Activated T-helper 1 cell treated with anti-CD3 and anti-CD28 coated beads, Interleukin-12 subunit alpha, Interleukin-12 subunit beta, Interleukin-2, Interleukin-4 antibody, amounts not matched to agents 30 ng/mL and 10 ng/mL and 1 ng/mL, durations not matched to agents 14 hours and 24 hours and 36 hours (primary cell): ENCODE data around the gene NKX3-2. TPM values are rescaled to one million over a fixed set of nuclear protein-coding genes. Genes with fewer than 3 reads are reported as not detected.

Experiments
- DNase-seq: peaks from one replicate; pipeline ENCODE4 v3.0.0; 2021; ENCODE audit warnings: low spot score
- H3K27ac Mint-ChIP-seq: one replicate; pipeline ENCODE4 v1.8.0; 2021; ENCODE audit warnings: mild to moderate bottlenecking, mixed read lengths
- H3K27me3 Mint-ChIP-seq: one replicate; pipeline ENCODE4 v1.8.0; 2022; ENCODE audit warnings: mild to moderate bottlenecking, moderate library complexity, mixed read lengths; ENCODE audit not compliant: insufficient read depth
- H3K36me3 Mint-ChIP-seq: one replicate; pipeline ENCODE4 v1.8.0; 2021; ENCODE audit warnings: low read depth, mixed read lengths
- H3K4me1 Mint-ChIP-seq: one replicate; pipeline ENCODE4 v1.8.0; 2021; ENCODE audit warnings: low read depth, mixed read lengths
- H3K4me3 Mint-ChIP-seq: one replicate; pipeline ENCODE4 v1.8.0; 2021; ENCODE audit warnings: mild to moderate bottlenecking, moderate library complexity, mixed read lengths
- H3K9me3 Mint-ChIP-seq: one replicate; pipeline ENCODE4 v1.8.0; 2021; ENCODE audit warnings: mixed read lengths
- intact Hi-C: fragments of 100-400 bp; cut with micrococcal nuclease; formaldehyde crosslinking; loops from one replicate; pipeline ENCODE4 v1.15.1; 2024
- total RNA-seq: library from RNA; stranded (reverse); gene quantifications from 2 replicates; pipeline ENCODE4 v1.2.3, GENCODE V29; 2022

The NKX3-2 gene
- total RNA-seq, 1 donor from 2014 or later, result not detected

DNA sequence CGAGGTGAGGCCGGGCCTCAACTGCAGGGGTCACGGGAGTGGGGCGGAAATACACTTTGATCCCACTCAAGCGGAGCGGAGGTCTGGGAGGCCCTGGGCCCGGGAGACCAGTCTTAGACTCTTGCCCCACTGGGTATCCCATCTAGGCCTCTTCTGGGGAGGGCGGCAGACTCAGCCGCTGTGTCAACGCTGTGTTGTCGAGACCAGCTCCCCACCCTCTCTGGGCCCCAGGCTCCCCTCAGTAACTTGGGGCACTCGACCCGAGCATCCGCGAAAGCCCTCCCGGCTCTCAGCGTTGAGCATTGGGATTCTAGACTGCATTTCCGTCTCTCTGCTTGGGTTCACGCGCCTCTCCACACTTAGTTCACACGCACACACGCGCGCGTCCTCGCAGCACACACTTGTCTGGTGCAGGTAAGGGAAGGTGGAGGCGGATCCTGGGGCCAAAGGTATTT lies 1.7 kb downstream of the NKX3-2 start:
- peaks cover 73% of the 10 kb centered on the region for H3K27me3 Mint-ChIP-seq
- H3K4me3 Mint-ChIP-seq, result no peak overlapping the region
- H3K9me3 Mint-ChIP-seq, result no peaks in the 10 kb centered on the region
- H3K4me1 Mint-ChIP-seq, result peaks cover 26% of the 10 kb centered on the region
- DNase-seq, result no peak
- intact Hi-C loops, result loop anchor here (10.0 kb wide), 1 partner anchor 428 kb away; no protein-coding TSS in a partner anchor
- peak overlapping the region; percentile 63 for H3K27ac Mint-ChIP-seq
- H3K36me3 Mint-ChIP-seq, result peaks cover 2% of the 10 kb centered on the region

- Mint-ChIP-seq H3K9me3 (no peaks in the 10 kb centered on the region), H3K27me3 (peaks cover 75% of the 10 kb centered on the region), H3K27ac (peak overlapping the region; percentile 65), H3K4me1 (peaks cover 24% of the 10 kb centered on the region), H3K36me3 (peaks cover 2% of the 10 kb centered on the region), H3K4me3 (no peak overlapping the region)
- intact Hi-C loops, result loop anchor here (10.0 kb wide), 1 partner anchor 427 kb away; no protein-coding TSS in a partner anchor
- DNase-seq, result no peak
These were observed 2.4 kb downstream of the NKX3-2 start for GRCh38 chr4:13541720-13542576.

DNA sequence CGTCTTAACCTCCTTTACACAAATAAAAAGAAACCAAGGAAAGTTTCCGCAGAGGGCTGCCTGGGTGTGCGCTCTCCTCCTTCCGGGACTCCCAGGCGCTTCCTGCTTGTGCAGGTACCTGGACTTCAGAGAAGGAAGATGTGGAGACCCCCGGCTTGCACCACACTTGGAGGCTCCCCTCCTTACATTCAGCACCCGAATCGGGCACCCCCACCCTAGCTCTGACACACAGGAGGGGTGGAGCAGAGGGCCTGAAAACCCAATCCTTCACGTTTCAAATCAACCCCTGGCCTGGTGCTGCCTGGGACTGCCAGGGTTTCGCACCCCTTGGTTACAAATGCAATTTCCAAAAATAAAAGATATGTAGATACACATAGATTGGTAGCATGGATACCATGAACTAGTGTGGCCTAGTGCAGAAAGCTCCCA lies 3.1 kb downstream of the NKX3-2 start:
- H3K36me3 Mint-ChIP-seq, result peaks cover 2% of the 10 kb centered on the region
- no peak for DNase-seq
- intact Hi-C loops, result loop anchor here (10.0 kb wide), 1 partner anchor 426 kb away; no protein-coding TSS in a partner anchor
- no peaks in the 10 kb centered on the region for H3K9me3 Mint-ChIP-seq
- peaks cover 17% of the 10 kb centered on the region for H3K4me1 Mint-ChIP-seq
- H3K27me3 Mint-ChIP-seq, result peaks cover 75% of the 10 kb centered on the region
- H3K4me3 Mint-ChIP-seq, result no peak overlapping the region
- peak overlapping the region; percentile 65 for H3K27ac Mint-ChIP-seq

DNA sequence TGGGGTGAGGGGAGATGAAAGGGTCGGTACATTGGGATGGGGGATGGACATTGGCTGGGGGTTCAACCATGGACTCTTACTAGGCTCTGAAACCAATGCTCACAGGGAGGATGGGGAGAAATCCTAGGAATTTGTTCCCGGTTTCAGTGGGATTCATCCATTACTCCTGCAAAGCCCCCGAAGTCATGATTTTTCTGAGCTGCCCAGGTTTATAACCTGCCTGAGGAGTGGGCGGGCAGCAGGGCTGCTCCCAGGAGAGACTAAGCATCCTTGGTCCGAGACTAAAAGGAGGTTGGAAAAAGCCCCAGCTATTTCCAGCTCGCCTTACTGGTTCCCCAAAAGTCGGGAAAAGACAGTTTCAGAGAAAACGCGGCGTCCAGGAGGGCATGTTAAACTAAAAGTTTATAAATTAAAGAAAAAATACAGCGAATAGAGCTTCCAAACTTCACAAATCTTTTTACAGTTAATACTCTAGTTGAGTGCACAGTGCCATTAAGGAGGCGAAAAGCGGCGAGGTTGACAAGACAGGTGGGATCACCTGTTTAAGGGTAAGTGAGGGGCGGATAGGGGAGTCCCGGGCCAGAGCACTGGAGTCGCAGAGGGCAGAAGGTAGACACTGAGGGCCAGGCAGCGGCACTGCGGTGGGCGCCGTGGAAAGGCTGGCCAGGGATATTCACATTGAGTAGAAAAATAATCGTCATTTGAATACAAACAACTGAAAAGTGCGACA lies 3.7 kb downstream of the NKX3-2 start:
- Mint-ChIP-seq H3K9me3 (no peaks in the 10 kb centered on the region), H3K4me3 (no peak overlapping the region), H3K4me1 (peaks cover 14% of the 10 kb centered on the region), H3K36me3 (peaks cover 1% of the 10 kb centered on the region), H3K27me3 (peaks cover 75% of the 10 kb centered on the region), H3K27ac (peak overlapping the region; percentile 84)
- DNase-seq, result no peak
- intact Hi-C loops, result loop anchor here (10.0 kb wide), 1 partner anchor 426 kb away; no protein-coding TSS in a partner anchor

DNA sequence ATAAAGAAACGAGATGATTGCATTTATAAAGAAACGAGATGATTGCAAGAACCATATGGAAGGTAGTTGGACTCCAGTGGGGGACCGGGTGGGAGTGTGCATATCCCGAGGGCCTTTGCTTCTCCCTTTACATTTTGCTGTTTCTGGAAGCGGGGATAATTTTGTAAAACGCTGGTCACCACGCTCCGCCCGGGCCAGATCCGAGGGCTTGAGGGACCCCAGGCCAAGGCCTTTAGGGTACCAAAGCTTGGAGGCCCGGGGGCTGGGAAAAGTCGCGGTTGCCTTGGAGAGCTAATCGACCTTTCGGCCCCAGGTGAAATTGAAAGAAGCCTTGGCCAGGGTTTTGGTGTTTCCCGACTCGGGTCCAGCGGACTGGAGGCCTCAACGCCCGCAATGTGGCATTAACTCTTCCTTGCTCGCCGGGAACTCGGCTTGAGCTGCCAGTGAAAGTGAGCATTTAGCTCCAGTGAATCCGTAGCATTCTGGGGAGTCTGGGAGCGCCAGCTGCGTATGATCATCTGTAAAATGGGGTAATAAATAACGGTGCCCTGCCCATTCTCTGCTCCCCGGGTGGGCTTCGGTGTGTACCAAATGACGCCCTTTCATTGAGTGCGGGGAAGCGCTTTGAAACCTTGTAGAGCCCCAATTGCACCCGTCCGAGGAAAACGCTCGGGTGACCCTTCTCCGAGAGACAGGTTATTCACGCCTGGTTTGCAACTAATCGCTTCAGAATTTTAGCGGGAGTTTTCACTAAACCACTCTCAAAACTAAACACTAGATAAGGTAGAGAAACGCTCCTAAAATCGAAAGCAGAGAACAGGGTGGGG lies 4.5 kb downstream of the NKX3-2 start:
- H3K27me3 Mint-ChIP-seq, result peaks cover 75% of the 10 kb centered on the region
- H3K27ac Mint-ChIP-seq, result peak overlapping the region; percentile 52
- no peak for DNase-seq
- H3K4me1 Mint-ChIP-seq, result peaks cover 9% of the 10 kb centered on the region
- no peak overlapping the region for H3K4me3 Mint-ChIP-seq
- H3K9me3 Mint-ChIP-seq, result no peaks in the 10 kb centered on the region
- peaks cover 1% of the 10 kb centered on the region for H3K36me3 Mint-ChIP-seq
- intact Hi-C loops, result loop anchor here (1.0 to 10.0 kb wide), 2 partner anchors 7 to 425 kb away; no protein-coding TSS in a partner anchor

DNA sequence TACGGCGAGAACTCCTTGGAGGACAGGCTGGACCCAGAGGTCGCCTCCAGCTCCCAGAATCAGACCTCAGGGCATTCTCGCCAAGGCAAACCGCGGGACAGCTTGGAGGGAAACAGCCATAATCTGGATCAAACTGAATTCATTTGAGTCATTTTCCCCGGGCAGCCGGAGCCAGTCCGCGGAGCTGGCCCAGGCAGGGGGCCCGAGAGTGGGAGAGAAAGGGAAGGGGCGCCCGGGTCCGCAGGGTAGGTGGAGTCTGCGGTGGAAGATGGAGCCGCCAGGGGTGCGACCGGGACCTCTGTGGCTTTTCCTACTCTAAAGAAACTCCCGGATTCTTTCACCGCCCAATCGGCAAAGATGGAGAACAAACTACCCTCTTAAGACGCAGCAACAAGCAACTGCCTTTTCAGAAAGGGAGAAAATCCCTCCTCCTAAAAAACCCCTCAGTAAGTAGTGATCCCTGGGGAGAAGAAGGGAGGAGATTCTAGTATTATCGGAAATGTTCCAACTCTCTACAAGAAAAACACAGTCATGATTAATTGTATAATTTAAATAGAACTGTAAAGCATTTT lies 5.2 kb downstream of the NKX3-2 start:
- H3K4me1 Mint-ChIP-seq, result peaks cover 8% of the 10 kb centered on the region
- H3K27ac Mint-ChIP-seq, result peak overlapping the region; percentile 87
- peaks cover 77% of the 10 kb centered on the region for H3K27me3 Mint-ChIP-seq
- no peaks in the 10 kb centered on the region for H3K9me3 Mint-ChIP-seq
- no peak overlapping the region for H3K4me3 Mint-ChIP-seq
- intact Hi-C loops, result loop anchor here (1.0 kb wide), 1 partner anchor 8 kb away; no protein-coding TSS in a partner anchor
- DNase-seq, result no peak
- H3K36me3 Mint-ChIP-seq, result peaks cover 1% of the 10 kb centered on the region

DNA sequence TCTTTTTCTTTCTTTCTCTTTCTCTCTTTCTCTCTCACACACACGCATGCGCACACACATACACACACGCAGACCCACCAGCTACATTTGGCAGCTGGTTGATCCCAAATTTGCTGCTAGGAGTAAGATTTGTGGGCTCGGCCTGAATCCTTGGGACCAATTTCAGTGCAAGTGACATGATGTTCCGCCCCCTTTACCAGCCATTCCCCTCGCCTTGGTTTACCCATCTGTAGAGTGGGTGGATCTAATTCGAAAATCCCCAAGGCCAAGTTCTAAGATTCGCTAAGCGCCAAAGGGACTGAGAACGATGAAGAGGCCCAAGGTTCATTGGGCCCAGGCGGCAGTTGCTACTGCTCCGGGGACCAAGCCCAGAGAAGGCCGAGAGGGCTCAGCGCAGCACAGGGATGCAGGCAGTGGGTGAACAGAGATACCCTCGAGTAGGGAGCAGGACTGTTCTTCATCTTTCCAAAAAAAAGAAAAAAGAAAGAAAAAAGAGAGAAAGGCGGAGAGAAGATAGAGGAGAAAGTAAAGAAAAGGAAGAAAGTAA lies 5.8 kb downstream of the NKX3-2 start:
- peaks cover 8% of the 10 kb centered on the region for H3K4me1 Mint-ChIP-seq
- H3K36me3 Mint-ChIP-seq, result peaks cover 1% of the 10 kb centered on the region
- no peak for DNase-seq
- H3K27me3 Mint-ChIP-seq, result peaks cover 81% of the 10 kb centered on the region
- H3K9me3 Mint-ChIP-seq, result no peaks in the 10 kb centered on the region
- H3K27ac Mint-ChIP-seq, result peak overlapping the region; percentile 87
- intact Hi-C loops, result no loop called here
- H3K4me3 Mint-ChIP-seq, result no peak overlapping the region

GRCh38 chr4:13537832-13538177 lies 6.5 kb downstream of the NKX3-2 start:
- H3K27ac Mint-ChIP-seq, result no peak overlapping the region
- peaks cover 1% of the 10 kb centered on the region for H3K36me3 Mint-ChIP-seq
- peaks cover 8% of the 10 kb centered on the region for H3K4me1 Mint-ChIP-seq
- no peak for DNase-seq
- H3K4me3 Mint-ChIP-seq, result no peak overlapping the region
- intact Hi-C loops, result no loop called here
- H3K9me3 Mint-ChIP-seq, result no peaks in the 10 kb centered on the region
- H3K27me3 Mint-ChIP-seq, result peaks cover 79% of the 10 kb centered on the region

DNA sequence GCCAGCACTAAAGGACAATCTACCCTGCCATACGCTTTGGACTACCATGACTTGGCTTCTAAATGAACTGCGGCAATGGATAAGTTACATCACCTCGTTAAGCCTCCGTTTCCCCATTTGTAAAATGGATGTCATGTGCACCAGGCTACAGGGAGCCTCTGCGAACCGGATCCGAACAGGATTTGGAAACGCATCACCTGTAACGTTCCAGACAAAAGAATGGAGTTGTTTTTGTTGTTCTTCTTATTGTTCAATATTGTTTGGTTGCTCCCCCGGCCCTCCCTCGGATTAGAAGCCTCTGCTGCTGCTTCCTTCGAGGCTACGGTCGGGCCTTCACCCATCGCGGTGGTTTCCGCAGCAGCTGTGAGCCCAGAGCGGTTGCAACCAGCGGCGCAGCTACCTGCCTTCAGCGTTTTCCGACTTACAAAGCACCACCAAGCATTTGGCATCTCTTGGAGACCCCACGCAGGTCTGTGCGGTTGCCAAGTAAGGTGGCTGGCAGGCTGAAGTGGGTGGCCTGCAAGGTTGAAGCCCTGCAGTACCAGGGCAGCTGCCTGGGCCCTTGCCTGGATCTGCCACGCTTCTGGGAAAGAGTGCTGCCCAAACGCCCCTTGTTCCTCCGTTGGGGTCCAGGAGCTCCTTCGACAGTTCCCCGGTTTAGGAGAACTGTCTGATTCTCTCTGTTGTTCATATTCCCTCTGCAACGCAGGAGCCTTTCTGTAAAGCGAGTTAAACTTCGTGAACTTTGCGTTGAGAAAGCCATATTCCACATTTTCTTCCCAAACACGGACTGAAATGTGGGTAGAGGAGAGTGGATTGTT lies 7.1 kb downstream of the NKX3-2 start:
- Mint-ChIP-seq H3K9me3 (no peaks in the 10 kb centered on the region), H3K4me1 (peaks cover 8% of the 10 kb centered on the region), H3K4me3 (no peak overlapping the region), H3K27me3 (peaks cover 82% of the 10 kb centered on the region), H3K27ac (no peak overlapping the region), H3K36me3 (peaks cover 1% of the 10 kb centered on the region)
- intact Hi-C loops, result no loop called here
- no peak for DNase-seq

GRCh38 chr4:13536607-13537006 lies 7.7 kb downstream of the NKX3-2 start:
- Mint-ChIP-seq H3K4me3 (no peak overlapping the region), H3K27ac (peak overlapping the region; percentile 55), H3K27me3 (peaks cover 84% of the 10 kb centered on the region), H3K36me3 (peaks cover 1% of the 10 kb centered on the region), H3K4me1 (peaks cover 8% of the 10 kb centered on the region), H3K9me3 (no peaks in the 10 kb centered on the region)
- DNase-seq, result no peak
- intact Hi-C loops, result no loop called here

- peaks cover 8% of the 10 kb centered on the region for H3K4me1 Mint-ChIP-seq
- H3K27me3 Mint-ChIP-seq, result peaks cover 83% of the 10 kb centered on the region
- peaks cover 1% of the 10 kb centered on the region for H3K36me3 Mint-ChIP-seq
- intact Hi-C loops, result no loop called here
- H3K4me3 Mint-ChIP-seq, result no peak overlapping the region
- peak overlapping the region; percentile 23 for H3K27ac Mint-ChIP-seq
- no peak for DNase-seq
- H3K9me3 Mint-ChIP-seq, result no peaks in the 10 kb centered on the region
These were observed 8.5 kb downstream of the NKX3-2 start for GRCh38 chr4:13535708-13536361.
